Spleen (tissue), 7 donors: ENCODE measurements around the gene BMF.

ENCODE experiments used
- POLR2A ChIP-seq, 3 donors: fragments of 450-650 bp; IDR thresholded peaks; one replicate each; pipeline ENCODE4 v1.5.1; 2017; ENCODE audit warnings: antibody characterized with exemption in 3 of 3, mild to moderate bottlenecking in 1 of 3
- POLR2AphosphoS5 ChIP-seq, 3 donors: sonication (generic); formaldehyde crosslinking; IDR thresholded peaks; one replicate each; pipeline ENCODE4 v1.5.1; 2017; ENCODE audit warnings: antibody characterized with exemption in 3 of 3
- TF ChIP-seq, protein P1 (sequence below), 11 experiments: fragments of 200-600 bp in 7 of 11; fragments of 450-650 bp in 4 of 11; sonication (generic) in 4 of 11; IDR thresholded peaks in 8 of 11; conservative IDR thresholded peaks in 3 of 11; 1 replicate in 7 of 11; 2 replicates in 4 of 11; pipeline versions ENCODE4 v1.4.0 to v1.8.0; 2016 to 2021; ENCODE audit warnings: antibody characterized with exemption in 11 of 11, inconsistent platforms in 4 of 11, mild to moderate bottlenecking in 1 of 11
- donor health status: DM: no; HTN: no; CAD: no; lungs with moderate emphysema.
- donor health status: DM: no; HTN: no; CAD: no.
- donor health status: DM: no; HTN: no; CAD: no.

DNA sequence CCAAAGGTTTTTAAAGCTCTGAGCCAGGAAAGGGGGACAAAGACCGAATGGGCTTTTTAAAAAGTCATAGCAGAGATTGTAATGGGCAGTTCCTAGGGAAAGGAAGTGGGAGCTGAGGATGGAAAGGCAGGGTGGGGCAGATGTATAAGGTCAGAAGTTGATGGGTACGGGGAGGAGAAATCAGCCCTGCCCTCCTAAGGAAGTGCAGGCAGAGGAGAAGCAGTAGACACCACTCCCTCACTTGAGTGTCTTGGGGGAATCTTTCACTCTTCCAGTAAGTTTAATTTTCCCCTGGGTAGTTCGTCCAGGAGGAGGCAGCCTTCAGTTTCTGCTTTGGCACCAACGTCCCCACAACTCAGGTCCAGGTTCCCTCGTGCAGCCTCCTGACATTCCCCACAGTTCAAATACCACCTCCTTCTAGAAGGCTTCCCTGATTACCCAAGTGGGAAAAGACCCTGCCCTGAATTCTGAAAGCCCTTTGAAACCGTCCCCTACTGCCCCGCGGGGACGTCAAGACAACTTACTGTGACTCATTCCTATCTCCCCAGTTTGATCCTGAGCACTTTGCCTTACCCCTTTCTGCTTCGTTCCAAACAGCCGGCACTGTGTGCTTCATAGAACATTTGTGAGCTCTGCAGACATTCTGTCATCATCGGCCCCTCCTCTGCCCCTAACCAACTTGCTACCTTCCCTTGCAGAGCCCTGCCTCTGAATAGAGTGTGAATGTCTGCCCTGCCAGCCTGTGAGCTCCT is 55.4 kb downstream of the BMF start:
- TF ChIP-seq, protein P1, sequence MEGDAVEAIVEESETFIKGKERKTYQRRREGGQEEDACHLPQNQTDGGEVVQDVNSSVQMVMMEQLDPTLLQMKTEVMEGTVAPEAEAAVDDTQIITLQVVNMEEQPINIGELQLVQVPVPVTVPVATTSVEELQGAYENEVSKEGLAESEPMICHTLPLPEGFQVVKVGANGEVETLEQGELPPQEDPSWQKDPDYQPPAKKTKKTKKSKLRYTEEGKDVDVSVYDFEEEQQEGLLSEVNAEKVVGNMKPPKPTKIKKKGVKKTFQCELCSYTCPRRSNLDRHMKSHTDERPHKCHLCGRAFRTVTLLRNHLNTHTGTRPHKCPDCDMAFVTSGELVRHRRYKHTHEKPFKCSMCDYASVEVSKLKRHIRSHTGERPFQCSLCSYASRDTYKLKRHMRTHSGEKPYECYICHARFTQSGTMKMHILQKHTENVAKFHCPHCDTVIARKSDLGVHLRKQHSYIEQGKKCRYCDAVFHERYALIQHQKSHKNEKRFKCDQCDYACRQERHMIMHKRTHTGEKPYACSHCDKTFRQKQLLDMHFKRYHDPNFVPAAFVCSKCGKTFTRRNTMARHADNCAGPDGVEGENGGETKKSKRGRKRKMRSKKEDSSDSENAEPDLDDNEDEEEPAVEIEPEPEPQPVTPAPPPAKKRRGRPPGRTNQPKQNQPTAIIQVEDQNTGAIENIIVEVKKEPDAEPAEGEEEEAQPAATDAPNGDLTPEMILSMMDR (IDR thresholded peaks at IDR 0.05 in 8 of 11, conservative IDR thresholded peaks at IDR 0.05 in 3 of 11): no peak
- TF ChIP-seq POLR2AphosphoS5 (IDR thresholded peaks at IDR 0.05) (no peak), POLR2A (IDR thresholded peaks at IDR 0.05) (no peak)
